Esophagus mucosa (tissue), 1 donor: Measurements from ENCODE around the gene OR10D3. TPM values are rescaled to one million over a fixed set of nuclear protein-coding genes. Genes with fewer than 3 reads are reported as not detected.

ENCODE experiments used
- total RNA-seq: library from RNA; stranded (reverse); gene quantifications from one replicate; pipeline ENCODE4 v1.2.4, GENCODE V29; 2023
- donor health status: DM: yes; HTN: yes; CAD: no.

The OR10D3 gene
- total RNA-seq, 1 donor from 2014 or later = not detected

Other genes starting within 250 kb of the OR10D3 start
- not detected for gene OR4D5, start 243.7 kb upstream of the OR10D3 start, total RNA-seq
- gene OR6T1, start 239.5 kb upstream of the OR10D3 start, total RNA-seq = not detected
- not detected for gene OR10S1, start 205.6 kb upstream of the OR10D3 start, total RNA-seq
- gene OR10G6, start 188.2 kb upstream of the OR10D3 start, total RNA-seq = not detected
- gene OR10G4, start 170.3 kb upstream of the OR10D3 start, total RNA-seq = not detected
- gene OR10G9, start 160.3 kb upstream of the OR10D3 start, total RNA-seq = not detected
- gene OR10G8, start 156.5 kb upstream of the OR10D3 start, total RNA-seq = not detected
- gene OR10G7, start 142.0 kb upstream of the OR10D3 start, total RNA-seq = not detected
- gene VWA5A, start 67.9 kb upstream of the OR10D3 start, total RNA-seq = 9.6 TPM
- gene OR8G1, start 57.8 kb downstream of the OR10D3 start, total RNA-seq = not detected
- gene OR8G5, start 73.0 kb downstream of the OR10D3 start, total RNA-seq = not detected
- not detected for gene OR8D1, start 130.6 kb downstream of the OR10D3 start, total RNA-seq
- not detected for gene OR8D2, start 136.9 kb downstream of the OR10D3 start, total RNA-seq
- not detected for gene OR8B2, start 201.2 kb downstream of the OR10D3 start, total RNA-seq
- gene OR8B3, start 215.7 kb downstream of the OR10D3 start, total RNA-seq = not detected
- not detected for gene OR8B4, start 241.5 kb downstream of the OR10D3 start, total RNA-seq